B cell (primary cell): ENCODE data around the gene COQ3. TPM values are rescaled to one million over a fixed set of nuclear protein-coding genes. Genes with fewer than 3 reads are reported as not detected.

Experiments
- ATAC-seq: fragments of 200-7000 bp; cut with Tn5 transposase; one replicate; pipeline ENCODE4 v1.10.0; 2021; ENCODE audit warnings: low read depth, mild to moderate bottlenecking, moderate number of reproducible peaks, moderate library complexity
- CTCF ChIA-PET: fragments of 350-600 bp; sonication (Branson Sonifier 250); formaldehyde crosslinking; loops from one replicate; lab custom pipeline; 2021; ENCODE audit warnings: antibody characterized with exemption, inconsistent platforms; lab: Charles Lee
- POLR2A ChIA-PET: fragments of 350-600 bp; sonication (Branson Sonifier 250); formaldehyde crosslinking; loops from one replicate; lab custom pipeline; 2021; ENCODE audit warnings: antibody characterized with exemption; lab: Charles Lee
- DNase-seq: peaks from one replicate; pipeline ENCODE4 v3.0.0; 2013
- H2AFZ ChIP-seq: 2 replicates; pipeline ENCODE4 v1.6.1; 2012; ENCODE audit warnings: mild to moderate bottlenecking, low read depth, low read length; ENCODE audit not compliant: insufficient read depth, poor library complexity, severe bottlenecking
- H3K27ac ChIP-seq, 2 donors: 1 replicate in 1 of 2; 2 replicates in 1 of 2; pipeline ENCODE4 v1.5.1; 2012 to 2013; ENCODE audit warnings: low read length in 2 of 2, mild to moderate bottlenecking in 2 of 2, moderate library complexity in 1 of 2
- H3K27me3 ChIP-seq, 4 experiments: fragments of 200-600 bp in 1 of 4; sonication (generic) in 1 of 4; replicated peaks in 1 of 4; 1 replicate in 2 of 4; 2 replicates in 2 of 4; pipeline versions ENCODE4 v1.6.1 to v1.7.0; 2013 to 2016; ENCODE audit warnings: low read length in 3 of 4, mild to moderate bottlenecking in 2 of 4, mixed read lengths in 1 of 4, moderate library complexity in 1 of 4; ENCODE audit not compliant: insufficient read depth in 4 of 4, control insufficient read depth in 3 of 4; ENCODE audit errors: control extremely low read depth in 1 of 4
- H3K36me3 ChIP-seq, 2 experiments: replicated peaks in 1 of 2; 1 replicate in 1 of 2; 2 replicates in 1 of 2; pipeline versions ENCODE4 v1.6.1 to v1.7.1; 2013; ENCODE audit warnings: low read length in 1 of 2; ENCODE audit not compliant: insufficient read depth in 2 of 2, control insufficient read depth in 1 of 2; ENCODE audit errors: control extremely low read depth in 1 of 2, extremely low read depth in 1 of 2
- H3K4me1 ChIP-seq, 2 donors: fragments of 200-600 bp in 1 of 2; sonication (generic) in 1 of 2; 1 replicate in 1 of 2; 2 replicates in 1 of 2; pipeline versions ENCODE4 v1.5.1 to v1.6.1; 2013 to 2017; ENCODE audit warnings: low read length in 2 of 2; ENCODE audit not compliant: control insufficient read depth in 2 of 2, insufficient read depth in 2 of 2
- H3K4me2 ChIP-seq: replicated peaks from 2 replicates; pipeline ENCODE3; 2012; ENCODE audit warnings: mild to moderate bottlenecking, low read depth, low read length; ENCODE audit not compliant: poor library complexity, severe bottlenecking
- H3K4me3 ChIP-seq, 5 experiments: fragments of 200-600 bp in 1 of 5; sonication (generic) in 1 of 5; 1 replicate in 3 of 5; 2 replicates in 2 of 5; pipeline versions ENCODE4 v1.5.1 to v1.7.0; 2011 to 2016; ENCODE audit warnings: low read length in 4 of 5, mild to moderate bottlenecking in 4 of 5, low read depth in 2 of 5, control low read depth in 1 of 5, moderate library complexity in 1 of 5; ENCODE audit not compliant: insufficient read depth in 1 of 5; ENCODE audit errors: control extremely low read depth in 1 of 5, extremely low read depth in 1 of 5
- H3K79me2 ChIP-seq: fragments of 200-600 bp; sonication (generic); one replicate; pipeline ENCODE4 v1.6.0; 2016; ENCODE audit warnings: low read length; ENCODE audit not compliant: control insufficient read depth, insufficient read depth
- H3K9ac ChIP-seq: fragments of 200-600 bp; sonication (generic); 2 replicates; pipeline ENCODE4 v1.6.1; 2017; ENCODE audit warnings: mild to moderate bottlenecking, low read length, moderate library complexity
- H3K9me3 ChIP-seq, 3 donors: one replicate each; pipeline versions ENCODE4 v1.6.1 to v1.7.1; 2013; ENCODE audit warnings: low read length in 2 of 3; ENCODE audit not compliant: control insufficient read depth in 2 of 3, insufficient read depth in 1 of 3; ENCODE audit errors: control extremely low read depth in 1 of 3
- H4K20me1 ChIP-seq: 2 replicates; pipeline ENCODE4 v1.6.0; 2012; ENCODE audit warnings: mild to moderate bottlenecking, low read length; ENCODE audit not compliant: insufficient read depth, control insufficient read depth, poor library complexity, severe bottlenecking
- H3K27ac Mint-ChIP-seq: one replicate; pipeline ENCODE4 v1.8.0; 2021; ENCODE audit warnings: mixed read lengths
- H3K27me3 Mint-ChIP-seq: one replicate; pipeline ENCODE4 v1.8.0; 2021; ENCODE audit warnings: mixed read lengths
- H3K4me1 Mint-ChIP-seq: one replicate; pipeline ENCODE4 v1.8.0; 2021; ENCODE audit warnings: mixed read lengths
- H3K4me3 Mint-ChIP-seq: one replicate; pipeline ENCODE4 v1.8.0; 2021; ENCODE audit warnings: mixed read lengths
- H3K9me3 Mint-ChIP-seq: one replicate; pipeline ENCODE4 v1.8.0; 2022; ENCODE audit warnings: mixed read lengths; ENCODE audit not compliant: insufficient read depth
- CTCF ChIP-seq: fragments of 200-600 bp; IDR thresholded peaks from one replicate; pipeline ENCODE4 v1.8.0; 2022; ENCODE audit warnings: antibody characterized with exemption, mild to moderate bottlenecking
- EZH2 ChIP-seq: IDR thresholded peaks from 2 replicates; pipeline ENCODE4 v1.6.1; 2012; ENCODE audit warnings: borderline replicate concordance, low read depth, mild to moderate bottlenecking, moderate library complexity, low read length; ENCODE audit not compliant: insufficient read depth, poor library complexity, severe bottlenecking
- WGBS: methylation state at CpG from one replicate; pipeline ENCODE4 v1.1.5; 2013; ENCODE audit warnings: missing lambda C conversion rate; ENCODE audit not compliant: insufficient coverage; 5-methylcytosine and 5-hydroxymethylcytosine counted together
- intact Hi-C: fragments of 100-400 bp; cut with micrococcal nuclease; formaldehyde crosslinking; loops from one replicate; pipeline ENCODE4 v1.10.0; 2022
- polyA plus RNA-seq: library from polyadenylated mRNA; depleted of rRNA; stranded (reverse); fragments of >200 nt; gene quantifications from 2 replicates; pipeline ENCODE4 v1.2.3, GENCODE V29; 2012
- total RNA-seq, 2 donors: library from RNA; stranded (reverse); fragments of 120-200 nt in 1 of 2; gene quantifications; 1 replicate in 1 of 2; 2 replicates in 1 of 2; pipeline versions ENCODE4 v1.2.3 to v1.2.4, GENCODE V29; 2013 to 2022

The COQ3 gene
- total and polyA plus RNA-seq, 2 donors (not counting 1 experiment from before 2014, with no cell fraction given), result 2.9 to 3.1 TPM

DNA sequence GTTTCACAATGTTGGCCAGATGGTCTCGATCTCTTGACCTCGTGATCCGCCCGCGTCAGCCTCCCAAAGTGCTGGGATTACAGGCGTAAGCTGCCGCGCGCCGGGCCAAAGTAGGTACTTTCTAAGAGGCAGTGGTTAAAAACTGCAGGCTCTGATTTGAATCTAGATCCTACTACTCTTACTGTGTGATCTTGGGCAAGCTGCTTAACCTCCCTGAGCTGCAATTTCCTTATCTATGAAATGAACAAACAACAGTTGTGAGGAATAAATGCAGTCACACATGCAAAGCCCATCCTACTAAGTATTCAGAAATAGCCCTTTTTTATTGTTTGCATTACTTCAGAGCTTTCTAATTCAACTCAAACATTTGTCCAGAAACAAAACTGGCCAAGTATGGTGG lies 47.4 kb downstream of the COQ3 start:
- Histone ChIP-seq H3K4me1 (peaks cover 4 to 6% of the 10 kb centered on the region in 2 donors), H3K4me3 (no peak overlapping the region), H4K20me1 (no peaks in the 10 kb centered on the region), H3K27me3 (peaks cover 0 to 34% (median 23%) of the 10 kb centered on the region in 4 experiments), H3K4me2 (no peak overlapping the region), H3K9me3 (peaks cover 0 to 5% (median 0%) of the 10 kb centered on the region in 3 donors), H3K79me2 (no peaks in the 10 kb centered on the region), H2AFZ (no peak overlapping the region), H3K27ac (no peak overlapping the region), H3K36me3 (no peaks in the 10 kb centered on the region), H3K9ac (no peak overlapping the region)
- no peak for TF ChIP-seq CTCF
- no peak for TF ChIP-seq EZH2
- ATAC-seq (no peak), DNase-seq (no peak)
- WGBS, result no CpG with 5 or more reads among the region's 10 CpGs
- intact Hi-C loops, result no loop called here
- peaks cover 6% of the 10 kb centered on the region for H3K4me1 Mint-ChIP-seq
- H3K27me3 Mint-ChIP-seq, result peaks cover 61% of the 10 kb centered on the region
- H3K27ac Mint-ChIP-seq, result no peak overlapping the region
- POLR2A ChIA-PET, result no interaction called here
- no peaks in the 10 kb centered on the region for H3K9me3 Mint-ChIP-seq
- no peak overlapping the region for H3K4me3 Mint-ChIP-seq
- CTCF ChIA-PET, result interaction anchor here (1.1 kb wide), 1 partner anchor 16 kb away, joined by 4 read pairs; no protein-coding TSS in a partner anchor

DNA sequence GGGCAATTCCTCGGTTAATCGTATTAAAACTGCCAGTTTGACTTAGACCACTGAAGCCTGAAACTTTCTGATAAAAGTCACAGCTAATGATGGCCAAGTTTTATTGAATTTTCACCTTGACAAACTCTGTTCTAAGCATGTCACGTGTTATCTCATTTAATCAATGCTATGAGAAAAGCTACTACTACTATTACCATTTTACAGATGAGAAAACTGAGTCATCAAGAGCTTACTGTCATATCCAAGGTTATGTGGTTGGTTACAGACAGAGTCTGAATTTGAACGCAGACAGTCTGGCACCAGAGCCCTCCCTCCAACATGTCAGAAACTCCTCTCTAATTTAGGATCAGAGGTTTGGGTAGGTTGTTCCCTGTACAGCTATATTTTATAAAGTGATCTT lies 48.8 kb downstream of the COQ3 start:
- DNase-seq, result no peak
- CTCF ChIA-PET, result interaction anchor here (1.2 kb wide), 1 partner anchor 34 kb away, joined by 3 read pairs; no protein-coding TSS in a partner anchor
- Mint-ChIP-seq H3K27me3 (peaks cover 47% of the 10 kb centered on the region), H3K27ac (no peak overlapping the region), H3K4me1 (peaks cover 7% of the 10 kb centered on the region), H3K9me3 (no peaks in the 10 kb centered on the region), H3K4me3 (no peak overlapping the region)
- Histone ChIP-seq H3K27ac (no peak overlapping the region), H3K27me3 (peaks cover 0 to 20% (median 12%) of the 10 kb centered on the region in 4 experiments), H3K9ac (no peak overlapping the region), H4K20me1 (no peaks in the 10 kb centered on the region), H3K4me1 (peaks cover 4 to 6% of the 10 kb centered on the region in 2 donors), H3K4me2 (no peak overlapping the region), H2AFZ (no peak overlapping the region), H3K9me3 (no peaks in the 10 kb centered on the region), H3K79me2 (no peaks in the 10 kb centered on the region), H3K36me3 (no peaks in the 10 kb centered on the region), H3K4me3 (no peak overlapping the region)
- POLR2A ChIA-PET, result no interaction called here
- ATAC-seq, result no peak
- 100% methylated on average over 2 of the region's 4 CpGs for WGBS
- intact Hi-C loops, result no loop called here
- TF ChIP-seq EZH2 (no peak), CTCF (no peak)
